Right ventricle myocardium superior (tissue), 1 donor: ENCODE results near the gene CCDC68. TPM values are rescaled to one million over a fixed set of nuclear protein-coding genes. Genes with fewer than 3 reads are reported as not detected.

ENCODE experiments used
- ATAC-seq: fragments of 200-7000 bp; cut with Tn5 transposase; one replicate; pipeline ENCODE4 v1.9.1; 2020; ENCODE audit warnings: mild to moderate bottlenecking; ENCODE audit not compliant: poor library complexity
- DNase-seq: peaks from one replicate; pipeline ENCODE4 v3.0.0-alpha.2; 2020
- intact Hi-C: fragments of 100-400 bp; cut with DNase I; formaldehyde crosslinking; loops from one replicate; pipeline ENCODE4 v1.11.2; 2022
- total RNA-seq: library from RNA; stranded (reverse); fragmentation: NEBNext Ultra II Directional; extraction: Animal tissue kit (Norgen Biotek cat#: 25700); gene quantifications from one replicate; pipeline ENCODE4 v1.2.1, GENCODE V29; 2021
- donor health status: DM: no; HTN: yes; CAD: no; lungs with severe emphysema.

The CCDC68 gene
- total RNA-seq, 1 donor from 2014 or later, result 3.7 TPM

- DNase-seq (no peak), ATAC-seq (no peak)
- intact Hi-C loops, result no loop called here
These were observed 70.9 kb downstream of the CCDC68 start for GRCh38 chr18:54888378-54888777.

GRCh38 chr18:54883816-54884604, 75.3 kb downstream of the CCDC68 start:
- DNase-seq (no peak), ATAC-seq (no peak)
- intact Hi-C loops, result no loop called here

- ATAC-seq (no peak), DNase-seq (no peak)
- intact Hi-C loops, result no loop called here
These were observed 76.9 kb downstream of the CCDC68 start for GRCh38 chr18:54882318-54882717.

GRCh38 chr18:54881229-54881768, 78.0 kb downstream of the CCDC68 start:
- no peak for DNase-seq
- no peak for ATAC-seq
- intact Hi-C loops, result no loop called here

- no peak for DNase-seq
- intact Hi-C loops, result no loop called here
- ATAC-seq, result no peak
These were observed 78.7 kb downstream of the CCDC68 start for GRCh38 chr18:54880395-54881105.

GRCh38 chr18:54879691-54880090, 79.6 kb downstream of the CCDC68 start:
- ATAC-seq (no peak), DNase-seq (no peak)
- intact Hi-C loops, result no loop called here

- DNase-seq (no peak), ATAC-seq (no peak)
- intact Hi-C loops, result no loop called here
These were observed 80.5 kb downstream of the CCDC68 start for GRCh38 chr18:54878659-54879358.

GRCh38 chr18:54878159-54878622, 81.1 kb downstream of the CCDC68 start:
- intact Hi-C loops, result no loop called here
- DNase-seq, result no peak
- ATAC-seq, result no peak

- no peak for ATAC-seq
- no peak for DNase-seq
- intact Hi-C loops, result no loop called here
These were observed 82.2 kb downstream of the CCDC68 start for GRCh38 chr18:54877076-54877475.

- intact Hi-C loops, result no loop called here
- ATAC-seq (no peak), DNase-seq (no peak)
These were observed 84.2 kb downstream of the CCDC68 start for GRCh38 chr18:54875063-54875462.

- no peak for ATAC-seq
- intact Hi-C loops, result no loop called here
- no peak for DNase-seq
These were observed 85.4 kb downstream of the CCDC68 start for GRCh38 chr18:54873884-54874255.

GRCh38 chr18:54872681-54873080, 86.6 kb downstream of the CCDC68 start:
- ATAC-seq (no peak), DNase-seq (no peak)
- intact Hi-C loops, result no loop called here

GRCh38 chr18:54871231-54871630, 88.0 kb downstream of the CCDC68 start:
- no peak for ATAC-seq
- no peak for DNase-seq
- intact Hi-C loops, result no loop called here

- DNase-seq (no peak), ATAC-seq (no peak)
- intact Hi-C loops, result no loop called here
These were observed 92.1 kb downstream of the CCDC68 start for GRCh38 chr18:54867131-54867530.

GRCh38 chr18:54860941-54861340, 98.3 kb downstream of the CCDC68 start:
- intact Hi-C loops, result no loop called here
- DNase-seq, result no peak
- no peak for ATAC-seq

GRCh38 chr18:54859667-54860421, 99.4 kb downstream of the CCDC68 start:
- intact Hi-C loops, result no loop called here
- ATAC-seq, result no peak
- no peak for DNase-seq

- intact Hi-C loops, result no loop called here
- ATAC-seq (no peak), DNase-seq (no peak)
These were observed 101.8 kb downstream of the CCDC68 start for GRCh38 chr18:54857499-54857898.

- intact Hi-C loops, result no loop called here
- DNase-seq, result no peak
- ATAC-seq, result no peak
These were observed 103.1 kb downstream of the CCDC68 start for GRCh38 chr18:54856105-54856646.
